Thyroid gland (tissue), 4 donors: ENCODE results near the gene RAB8B.

Source experiments
- POLR2A ChIP-seq, 2 donors: fragments of 450-650 bp; IDR thresholded peaks; one replicate each; pipeline ENCODE4 v1.6.1; 2017; ENCODE audit warnings: antibody characterized with exemption in 2 of 2, mild to moderate bottlenecking in 2 of 2, moderate library complexity in 1 of 2
- TF ChIP-seq, protein P1 (sequence below), 6 experiments: fragments of 200-600 bp in 3 of 6; fragments of 450-650 bp in 3 of 6; sonication (generic) in 3 of 6; IDR thresholded peaks; one replicate each; pipeline ENCODE4 v1.5.1; 2016 to 2019; ENCODE audit warnings: antibody characterized with exemption in 6 of 6, mild to moderate bottlenecking in 2 of 6, inconsistent platforms in 1 of 6, moderate library complexity in 1 of 6

DNA sequence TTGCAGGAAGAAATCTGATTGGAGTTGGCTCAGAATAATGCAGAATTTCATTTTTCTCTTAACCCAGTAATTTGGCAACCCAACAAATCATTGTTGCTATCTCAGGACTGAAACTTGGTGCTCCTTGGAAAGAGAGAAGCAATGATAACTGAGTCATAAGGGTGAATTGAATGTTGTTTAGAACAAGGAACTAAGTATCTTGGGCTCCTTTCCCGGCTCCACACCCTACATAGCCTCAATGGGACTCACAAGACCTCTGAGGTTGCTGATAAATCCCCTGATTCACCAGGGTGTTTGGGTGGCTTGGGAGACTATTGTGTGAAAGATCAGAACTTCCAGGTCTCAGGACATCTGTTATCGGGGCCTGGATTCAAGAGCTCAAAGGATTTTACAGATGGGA is 7.8 kb upstream of the RAB8B start:
- no peak for TF ChIP-seq POLR2A (IDR thresholded peaks at IDR 0.05)
- TF ChIP-seq, protein P1, sequence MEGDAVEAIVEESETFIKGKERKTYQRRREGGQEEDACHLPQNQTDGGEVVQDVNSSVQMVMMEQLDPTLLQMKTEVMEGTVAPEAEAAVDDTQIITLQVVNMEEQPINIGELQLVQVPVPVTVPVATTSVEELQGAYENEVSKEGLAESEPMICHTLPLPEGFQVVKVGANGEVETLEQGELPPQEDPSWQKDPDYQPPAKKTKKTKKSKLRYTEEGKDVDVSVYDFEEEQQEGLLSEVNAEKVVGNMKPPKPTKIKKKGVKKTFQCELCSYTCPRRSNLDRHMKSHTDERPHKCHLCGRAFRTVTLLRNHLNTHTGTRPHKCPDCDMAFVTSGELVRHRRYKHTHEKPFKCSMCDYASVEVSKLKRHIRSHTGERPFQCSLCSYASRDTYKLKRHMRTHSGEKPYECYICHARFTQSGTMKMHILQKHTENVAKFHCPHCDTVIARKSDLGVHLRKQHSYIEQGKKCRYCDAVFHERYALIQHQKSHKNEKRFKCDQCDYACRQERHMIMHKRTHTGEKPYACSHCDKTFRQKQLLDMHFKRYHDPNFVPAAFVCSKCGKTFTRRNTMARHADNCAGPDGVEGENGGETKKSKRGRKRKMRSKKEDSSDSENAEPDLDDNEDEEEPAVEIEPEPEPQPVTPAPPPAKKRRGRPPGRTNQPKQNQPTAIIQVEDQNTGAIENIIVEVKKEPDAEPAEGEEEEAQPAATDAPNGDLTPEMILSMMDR (IDR thresholded peaks at IDR 0.05), result no peak
